Measurements from ENCODE around the gene SPATA31C2.

GRCh38 chr9:88186495-88187110 lies 48.3 kb upstream of the SPATA31C2 start:
- no peak for TF ChIP-seq CTCF (conservative IDR thresholded peaks at IDR 0.05 in 1 of 2, IDR thresholded peaks at IDR 0.05 in 1 of 2; ENCODE audit: low read depth in 1 of 2, low read length in 2 of 2)
- TF ChIP-seq EZH2 (IDR thresholded peaks at IDR 0.05; ENCODE audit: low read length, missing control alignments): no peak
